Endothelial cell of umbilical vein (primary cell): ENCODE data around the gene PDS5B.

Experiments
- CTCF ChIP-seq, 2 donors: IDR thresholded peaks; 1 replicate in 1 of 2; 2 replicates in 1 of 2; pipeline ENCODE4 v1.5.1; 2011; ENCODE audit warnings: low read length in 2 of 2, mild to moderate bottlenecking in 2 of 2, moderate library complexity in 2 of 2, control low read depth in 1 of 2, inconsistent platforms in 1 of 2, low read depth in 1 of 2; ENCODE audit not compliant: insufficient read depth in 1 of 2; ENCODE audit errors: extremely low read depth in 1 of 2
- EZH2 ChIP-seq: IDR thresholded peaks from 2 replicates; pipeline ENCODE4 v1.6.1; 2012; ENCODE audit warnings: borderline replicate concordance, low read depth, mild to moderate bottlenecking, moderate library complexity, low read length, inconsistent platforms; ENCODE audit not compliant: severe bottlenecking
- FOS ChIP-seq: IDR thresholded peaks from 2 replicates; pipeline ENCODE4 v1.6.1; 2011; ENCODE audit warnings: mild to moderate bottlenecking, low read length, moderate library complexity, borderline replicate concordance; ENCODE audit not compliant: insufficient read depth
- MAX ChIP-seq: IDR thresholded peaks from 2 replicates; pipeline ENCODE4 v1.6.1; 2011; ENCODE audit not compliant: insufficient read depth, insufficient read length
- MYC ChIP-seq: IDR thresholded peaks from one replicate; pipeline ENCODE4 v1.6.1; 2011; ENCODE audit warnings: mild to moderate bottlenecking, low read depth, low read length
- POLR2A ChIP-seq: IDR thresholded peaks from 2 replicates; pipeline ENCODE4 v1.6.1; 2012; ENCODE audit warnings: low read depth, mild to moderate bottlenecking, control low read depth, low read length

- peak; percentile 21 to 26 for TF ChIP-seq CTCF (IDR thresholded peaks at IDR 0.05; ENCODE audit: extremely low read depth in 1 of 2, insufficient read depth in 1 of 2, low read depth in 1 of 2, low read length in 2 of 2)
- TF ChIP-seq EZH2 = no peak
- no peak for TF ChIP-seq MYC
- TF ChIP-seq MAX = no peak
- TF ChIP-seq FOS = no peak
- TF ChIP-seq POLR2A = no peak
These were observed 5.0 kb upstream of the PDS5B start for GRCh38 chr13:32581177-32581786.
